ENCODE results near the gene RAB27A.
"Not testable (repeated sequence)": the region's sequence is repeated elsewhere in the genome, so short reads cannot be mapped to it uniquely, and the experiment has no call there.

RAB27A gene

GRCh38 chr15:55281517-55282228, 7.9 kb downstream of the RAB27A start:
- no peak for DNase-seq (ENCODE audit: low spot score)

- DNase-seq (ENCODE audit: low spot score), result not testable (repeated sequence)
Measured at GRCh38 chr15:55280589-55280988, 9.0 kb downstream of the RAB27A start.

- no peak for DNase-seq (ENCODE audit: low spot score)
Measured at GRCh38 chr15:55279746-55280351, 9.8 kb downstream of the RAB27A start.

- no peak for DNase-seq (ENCODE audit: low spot score)
Measured at GRCh38 chr15:55279100-55279745, 10.4 kb downstream of the RAB27A start.

- no peak for DNase-seq (ENCODE audit: low spot score)
Measured at GRCh38 chr15:55277715-55278114, 11.9 kb downstream of the RAB27A start.

GRCh38 chr15:55277116-55277564, 12.5 kb downstream of the RAB27A start:
- no peak for DNase-seq (ENCODE audit: low spot score)

- DNase-seq (ENCODE audit: low spot score), result no peak
Measured at GRCh38 chr15:55276324-55276723, 13.3 kb downstream of the RAB27A start.

- DNase-seq (ENCODE audit: low spot score), result no peak
Measured at GRCh38 chr15:55270291-55270690, 19.3 kb downstream of the RAB27A start.

GRCh38 chr15:55268176-55268695, 21.4 kb downstream of the RAB27A start:
- DNase-seq (ENCODE audit: low spot score), result no peak

GRCh38 chr15:55267401-55268175, 22.0 kb downstream of the RAB27A start:
- no peak for DNase-seq (ENCODE audit: low spot score)

- no peak for DNase-seq (ENCODE audit: low spot score)
Measured at GRCh38 chr15:55266547-55266946, 23.1 kb downstream of the RAB27A start.

GRCh38 chr15:55260562-55261131, 29.0 kb downstream of the RAB27A start:
- DNase-seq (ENCODE audit: low spot score), result no peak

- DNase-seq (ENCODE audit: low spot score), result no peak
Measured at GRCh38 chr15:55257938-55258337, 31.7 kb downstream of the RAB27A start.

GRCh38 chr15:55257012-55257670, 32.5 kb downstream of the RAB27A start:
- no peak for DNase-seq (ENCODE audit: low spot score)

GRCh38 chr15:55256281-55257011, 33.2 kb downstream of the RAB27A start:
- no peak for DNase-seq (ENCODE audit: low spot score)

- DNase-seq (ENCODE audit: low spot score), result no peak
Measured at GRCh38 chr15:55255714-55256113, 33.9 kb downstream of the RAB27A start.

GRCh38 chr15:55254916-55255679, 34.5 kb downstream of the RAB27A start:
- DNase-seq (ENCODE audit: low spot score), result no peak

- DNase-seq (ENCODE audit: low spot score), result no peak
Measured at GRCh38 chr15:55253580-55253979, 36.0 kb downstream of the RAB27A start.

- not testable (repeated sequence) for DNase-seq (ENCODE audit: low spot score)
Measured at GRCh38 chr15:55252201-55252600, 37.4 kb downstream of the RAB27A start.

GRCh38 chr15:55250941-55251340, 38.7 kb downstream of the RAB27A start:
- no peak for DNase-seq (ENCODE audit: low spot score)

Measured in ecto neural progenitor cell (in vitro differentiated cells).